GM18861 (cell line): Measurements from ENCODE around the gene MEF2C.
"Not testable (repeated sequence)": the region's sequence is repeated elsewhere in the genome, so short reads cannot be mapped to it uniquely, and the experiment has no call there.

Experiments
- ATAC-seq: cut with Tn5 transposase; IDR thresholded peaks from one replicate; pipeline ENCODE4 v1.9.1; 2021; ENCODE audit not compliant: unreplicated experiment

MEF2C gene

DNA sequence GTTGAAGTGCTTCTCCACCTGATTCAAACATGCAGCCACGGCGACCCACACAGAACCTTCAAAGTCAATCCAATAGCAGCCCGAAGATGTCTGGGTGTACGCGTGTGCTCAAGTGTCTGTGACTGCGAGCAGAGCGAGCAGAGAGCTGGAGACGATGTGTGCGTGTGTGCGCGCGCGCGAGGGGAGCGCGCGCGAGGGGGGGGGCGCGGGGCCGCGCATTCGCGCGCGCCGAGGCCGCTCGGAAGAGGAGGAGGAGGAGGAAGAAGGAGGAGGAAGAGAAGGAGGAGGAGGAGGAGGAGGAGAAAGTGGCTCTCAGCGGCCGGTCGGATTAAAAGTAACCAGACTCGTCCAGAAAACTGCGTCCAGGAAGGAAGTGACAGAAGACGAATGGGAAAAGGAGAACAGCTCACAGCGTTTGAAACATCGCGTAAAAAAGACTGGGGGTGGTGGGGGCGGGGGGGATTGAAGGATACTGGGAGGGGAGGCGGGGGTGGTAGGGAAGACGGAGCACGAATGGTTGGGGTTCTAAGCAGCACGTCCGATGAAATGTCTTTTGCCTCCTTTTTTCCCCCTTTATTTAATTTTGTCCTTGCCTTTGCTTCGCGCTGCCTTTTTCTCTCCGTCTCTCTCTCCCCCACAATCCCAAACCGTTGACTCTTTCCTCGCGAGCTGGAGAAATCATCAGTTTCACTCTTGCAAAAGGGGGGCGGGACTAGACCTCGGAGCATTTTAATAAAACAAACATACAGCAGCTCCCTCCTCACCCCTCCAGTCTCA, at the start of gene MEF2C:
MEF2C (minus strand) TSS at position 126 of the 777 bp plus-strand sequence. CDS start 59,396 bp downstream, outside the sequence.
- peak; percentile 24 for ATAC-seq

DNA sequence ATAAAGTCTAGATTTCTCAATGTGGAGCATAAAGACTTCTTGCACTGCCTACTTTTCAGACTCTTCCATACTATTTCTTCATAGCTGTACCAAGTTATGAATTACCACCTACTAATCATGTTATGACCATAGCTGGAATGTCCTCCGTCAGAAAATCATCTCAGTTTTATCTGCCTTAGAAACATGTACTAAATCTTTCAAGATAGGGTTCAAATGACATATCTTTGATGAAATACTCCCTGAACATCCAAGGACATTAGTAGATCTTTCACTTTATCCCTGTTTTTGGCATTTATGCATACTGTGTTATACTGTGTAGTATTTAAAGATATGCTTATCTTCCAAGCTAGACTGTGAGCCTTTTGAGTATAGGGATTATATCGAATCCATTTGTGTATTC, 49.6 kb upstream of the MEF2C start:
- ATAC-seq: no peak

DNA sequence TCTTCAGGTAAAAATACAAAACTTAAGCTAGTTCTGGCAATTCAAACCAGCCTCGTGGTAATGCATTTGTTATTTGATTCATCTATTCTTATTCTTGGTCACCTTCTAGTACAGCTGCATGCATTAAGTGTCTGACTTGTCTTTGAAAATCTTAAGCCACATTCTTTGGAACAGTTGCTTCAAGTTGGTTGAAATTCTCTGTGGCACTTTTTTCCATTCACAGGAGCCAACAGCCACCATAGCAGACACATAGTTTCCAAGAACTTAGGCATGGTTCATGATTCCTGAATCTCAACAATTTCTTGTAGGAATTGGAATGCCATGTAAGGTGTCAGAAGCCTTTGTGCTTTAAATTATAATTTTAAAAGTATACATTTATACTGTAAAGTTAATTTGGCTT, 47.4 kb upstream of the MEF2C start:
- no peak for ATAC-seq

DNA sequence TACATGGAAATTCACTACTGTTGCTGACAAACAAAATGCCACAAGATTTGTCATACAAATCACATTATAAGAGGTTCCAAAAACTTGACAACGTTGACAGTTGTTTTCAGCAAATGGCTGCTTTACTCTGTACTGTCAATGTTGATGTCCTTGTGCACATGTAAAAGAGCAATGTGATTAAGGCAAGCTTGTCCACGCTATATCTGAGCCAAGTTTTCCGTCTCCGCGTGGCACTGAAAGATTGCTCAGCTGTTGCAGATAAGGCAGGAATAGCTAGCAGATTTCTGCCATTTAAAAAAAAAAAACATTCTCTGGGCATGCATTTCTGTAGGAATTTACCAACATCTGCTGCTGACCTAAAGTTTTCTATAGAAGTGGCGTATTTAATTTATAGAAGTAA, 46.4 kb upstream of the MEF2C start:
- ATAC-seq: no peak

DNA sequence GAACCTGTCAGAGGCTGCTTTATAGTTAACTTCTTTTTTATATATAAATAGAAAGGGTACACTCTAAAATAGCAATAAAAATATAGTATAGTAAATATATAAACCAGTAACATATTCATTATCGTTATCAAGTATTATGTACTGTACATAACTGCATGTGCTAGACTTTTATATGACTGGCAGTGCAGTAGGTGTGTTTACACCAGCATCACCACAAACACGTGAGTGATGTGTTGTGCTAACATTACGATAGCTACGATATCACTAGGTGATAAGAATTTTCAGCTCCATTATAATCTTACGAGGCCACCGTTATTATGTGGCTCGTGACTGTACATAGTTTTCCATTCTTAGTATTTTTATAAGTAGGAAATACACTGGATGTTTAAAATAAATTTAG, 43.8 kb upstream of the MEF2C start:
- ATAC-seq: no peak

DNA sequence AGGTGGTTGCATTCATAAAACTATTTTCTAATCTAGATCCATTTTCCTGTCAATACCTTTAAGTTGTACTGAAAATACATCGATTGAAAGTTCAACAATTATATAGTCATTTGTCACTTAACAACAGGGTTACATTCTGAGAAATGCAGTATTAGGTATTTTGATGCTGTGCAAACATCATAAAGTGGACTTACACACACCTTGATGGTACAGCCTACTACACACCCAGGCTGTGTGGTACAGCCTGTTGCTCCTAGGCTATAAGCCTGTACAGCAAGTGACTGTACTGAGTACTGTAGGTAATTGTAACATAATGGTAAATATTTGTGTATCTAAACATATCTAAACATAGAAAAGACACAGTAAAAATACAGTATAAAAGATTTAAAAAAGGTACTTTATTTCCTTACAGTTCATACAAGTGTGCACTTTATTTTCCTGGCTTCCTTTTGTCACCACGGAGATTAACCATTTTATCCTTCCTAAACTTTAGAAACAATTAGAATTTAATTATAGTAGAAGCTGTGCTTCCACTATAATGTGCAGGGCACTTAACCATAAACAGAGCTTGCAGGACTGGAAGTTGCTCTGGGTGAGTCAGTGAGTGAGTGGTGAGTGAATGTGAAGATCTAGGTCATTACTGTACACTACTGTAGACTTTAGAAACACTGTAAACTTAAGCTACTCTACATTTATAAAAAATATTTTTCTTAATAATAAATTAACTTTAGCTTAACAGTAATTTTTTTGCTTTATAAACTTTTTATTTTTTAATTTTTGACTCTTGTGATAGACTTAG, 42.9 kb upstream of the MEF2C start:
- no peak for ATAC-seq

DNA sequence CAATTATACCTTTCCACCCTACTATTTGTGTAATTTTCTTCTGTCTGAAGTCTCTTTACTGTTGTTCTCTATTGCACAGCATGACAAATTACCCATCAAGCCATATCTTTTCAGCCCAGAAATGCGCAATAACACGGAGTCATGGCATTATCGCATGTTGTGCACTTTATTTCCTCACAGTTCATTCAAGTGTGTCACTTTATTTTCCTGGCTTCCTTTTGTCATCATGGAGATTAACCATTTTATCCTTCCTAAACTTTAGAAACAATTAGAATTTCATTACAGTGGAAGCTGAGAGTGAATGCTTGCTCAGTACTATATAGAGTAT, 41.3 kb upstream of the MEF2C start:
- ATAC-seq: no peak

DNA sequence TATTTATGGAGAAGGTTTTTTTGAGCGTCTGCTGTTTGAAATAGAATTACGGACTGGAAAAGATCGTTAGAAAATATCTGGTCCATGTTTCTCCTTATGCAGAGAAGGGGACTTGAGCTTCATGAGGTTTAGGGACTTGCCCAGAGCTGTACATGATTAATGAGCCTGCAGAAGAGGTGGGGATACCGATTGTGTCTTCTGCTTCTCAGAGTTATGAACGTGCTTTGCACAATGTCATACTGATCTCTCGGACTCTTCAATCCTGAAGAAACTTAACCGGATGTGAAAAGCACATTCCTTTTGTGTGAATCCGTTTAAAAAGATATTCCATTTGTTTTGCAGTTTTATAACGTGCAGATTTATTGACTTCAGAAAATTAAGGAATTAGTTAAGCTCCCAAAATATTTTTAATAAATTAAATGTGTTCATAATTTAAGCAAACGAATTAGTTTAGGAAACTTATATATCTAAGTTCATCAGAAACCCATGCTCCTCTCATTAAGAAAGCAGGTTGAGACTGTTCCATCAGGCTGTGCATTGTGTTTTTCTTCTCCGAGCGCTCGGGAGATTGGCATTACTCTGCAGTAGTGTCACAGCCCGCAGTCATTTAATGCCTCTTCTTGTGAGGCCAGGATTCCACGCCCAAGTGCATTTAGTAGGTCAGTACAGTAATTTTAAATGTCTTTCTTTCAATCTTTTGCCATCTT, 40.8 kb upstream of the MEF2C start:
- ATAC-seq: no peak

DNA sequence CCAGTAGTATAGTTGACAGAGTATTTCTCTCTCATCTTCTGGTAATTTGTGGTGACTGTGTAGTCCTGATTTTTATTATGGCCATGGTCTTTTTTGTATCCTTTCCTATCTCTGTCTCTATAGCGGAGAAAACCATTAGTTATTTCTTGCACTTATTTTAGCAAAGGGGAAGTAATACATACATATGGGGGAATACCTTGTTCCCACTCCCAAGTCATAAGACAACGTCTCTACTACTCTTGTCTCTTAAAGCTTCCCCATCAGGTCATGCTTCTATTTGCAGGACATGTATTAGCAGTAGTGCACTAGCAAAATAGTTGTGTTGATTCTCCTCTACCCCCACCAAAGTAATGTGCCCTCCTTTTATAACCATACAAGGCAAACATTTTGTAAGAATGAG, 29.8 kb upstream of the MEF2C start:
- not testable (repeated sequence) for ATAC-seq

DNA sequence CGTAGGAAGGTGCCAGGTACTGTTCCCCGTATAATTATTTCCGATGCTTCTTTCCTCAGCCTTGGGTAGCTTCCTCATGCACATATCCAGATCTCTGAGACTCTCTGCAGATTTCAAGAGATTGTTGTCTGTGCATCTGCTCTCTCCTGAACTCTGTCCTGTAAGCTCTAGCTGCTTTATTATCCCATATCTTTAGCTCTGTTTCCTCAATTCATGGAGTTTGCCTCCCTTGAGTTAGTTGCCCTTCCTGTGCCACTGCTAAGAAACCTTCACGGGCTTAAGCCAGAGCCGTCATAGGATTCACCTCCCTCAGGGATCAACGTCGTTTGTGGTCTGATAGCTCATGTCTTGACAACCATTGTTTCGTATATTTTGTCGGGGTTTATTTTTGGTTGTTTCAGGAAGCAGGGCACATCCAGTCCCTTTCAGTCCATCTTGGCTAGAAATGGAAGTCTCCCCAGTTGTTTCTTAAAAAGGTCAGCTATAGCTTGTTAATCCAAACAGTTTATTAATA, 28.1 kb upstream of the MEF2C start:
- not testable (repeated sequence) for ATAC-seq

DNA sequence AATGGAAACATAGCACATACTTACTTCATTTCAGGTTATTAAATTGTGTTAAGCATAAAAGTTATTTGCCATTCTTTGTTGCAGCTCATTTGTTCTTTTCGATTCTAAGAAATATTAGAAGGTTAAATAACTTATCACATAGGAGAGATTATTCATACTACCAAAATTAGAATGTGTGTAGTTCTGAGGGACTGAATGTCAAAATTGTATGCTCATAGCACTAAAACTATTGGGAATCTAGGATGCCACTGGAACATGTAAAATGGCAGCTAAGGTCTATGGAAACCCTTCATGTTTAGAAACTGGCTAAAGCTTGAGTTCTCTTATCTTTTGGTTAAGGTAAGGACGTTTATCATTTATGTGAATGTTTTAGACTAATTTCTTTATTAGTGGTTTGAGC, 21.5 kb upstream of the MEF2C start:
- not testable (repeated sequence) for ATAC-seq

DNA sequence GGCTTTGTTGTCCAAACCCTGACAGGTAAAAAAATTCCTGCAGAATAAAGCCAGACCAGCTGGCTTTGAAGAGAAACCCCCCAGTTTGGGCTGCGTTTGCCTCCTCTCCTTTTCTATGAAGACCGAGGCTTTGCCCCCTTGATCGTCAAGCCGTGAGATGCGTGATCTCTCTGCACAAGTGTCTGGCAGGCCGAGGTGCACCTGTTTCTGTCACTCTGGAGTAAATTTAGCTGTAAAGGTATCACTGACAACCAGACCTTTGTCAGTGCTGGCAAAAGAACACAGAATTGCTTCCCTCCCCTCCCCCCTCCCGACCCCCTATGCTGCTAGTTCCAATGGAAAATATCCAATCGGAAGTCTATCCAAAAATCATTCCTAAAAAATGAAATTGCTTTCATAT, 21.0 kb upstream of the MEF2C start:
- not testable (repeated sequence) for ATAC-seq

DNA sequence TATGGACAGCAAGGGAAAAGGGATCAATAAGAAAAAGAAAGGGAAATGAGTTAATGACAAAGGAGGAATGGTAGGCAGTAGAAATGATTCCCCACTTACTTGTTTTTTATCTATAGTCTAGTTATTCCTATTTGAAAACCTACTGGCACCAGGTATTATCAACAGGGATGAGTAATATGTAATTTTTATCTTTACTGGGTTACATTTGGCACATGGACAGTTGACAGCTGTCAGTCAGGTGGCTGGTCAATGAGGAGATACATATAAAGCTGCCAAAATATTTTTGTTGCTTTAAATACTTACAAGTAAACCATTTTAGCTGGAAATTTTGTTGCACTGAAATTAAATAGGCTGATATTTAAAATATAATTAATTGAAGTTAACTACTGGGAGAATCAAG, 18.1 kb upstream of the MEF2C start:
- not testable (repeated sequence) for ATAC-seq

DNA sequence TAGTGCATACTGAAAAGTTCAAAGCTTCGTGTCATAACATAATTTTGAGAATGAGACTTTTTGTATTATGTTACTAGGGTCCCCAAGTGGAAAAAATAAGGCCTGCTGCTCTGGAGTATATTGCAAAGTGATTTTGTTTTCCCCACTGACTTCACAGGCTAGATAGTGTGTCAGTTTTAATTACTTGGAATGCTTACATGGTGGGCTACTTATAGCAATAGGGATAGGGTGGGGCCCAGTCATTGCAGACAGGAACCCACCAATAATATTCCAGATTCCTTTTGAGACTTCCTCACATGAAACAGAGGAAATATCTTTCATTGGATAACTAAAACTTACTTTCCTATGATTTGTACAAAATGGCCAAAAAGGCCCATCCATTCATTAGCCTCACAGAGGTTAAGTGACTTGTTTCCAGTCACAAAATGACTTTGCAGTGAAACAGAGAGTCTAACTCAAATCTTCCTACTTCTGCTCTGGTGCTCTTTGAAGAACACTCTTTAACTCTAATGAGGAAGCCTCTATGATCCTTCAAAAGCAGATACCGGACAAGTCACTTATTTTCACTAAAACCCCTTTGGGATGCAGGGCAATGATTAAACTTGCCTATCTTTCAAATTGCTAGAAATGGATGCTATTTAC, 16.2 kb upstream of the MEF2C start:
- ATAC-seq: peak; percentile 50

DNA sequence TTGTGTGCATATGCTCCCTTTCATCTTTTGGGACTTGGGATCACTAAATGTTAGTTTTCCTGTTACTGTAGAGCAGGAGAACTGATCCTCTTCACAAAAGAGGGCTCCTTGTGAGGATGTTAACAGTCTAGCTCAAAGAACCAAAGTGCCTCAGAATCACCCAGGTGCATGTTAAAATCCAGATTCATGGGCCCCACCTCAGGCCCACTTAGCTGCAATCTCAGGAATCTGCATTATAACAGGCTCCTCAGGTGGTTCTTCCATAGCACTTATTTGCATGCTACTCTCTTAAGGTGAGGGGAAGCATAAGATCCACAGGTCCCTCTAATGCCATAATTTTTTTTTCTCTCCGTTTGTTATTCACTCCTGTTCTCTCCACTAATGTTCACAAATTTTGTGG, 14.8 kb upstream of the MEF2C start:
- ATAC-seq: no peak

DNA sequence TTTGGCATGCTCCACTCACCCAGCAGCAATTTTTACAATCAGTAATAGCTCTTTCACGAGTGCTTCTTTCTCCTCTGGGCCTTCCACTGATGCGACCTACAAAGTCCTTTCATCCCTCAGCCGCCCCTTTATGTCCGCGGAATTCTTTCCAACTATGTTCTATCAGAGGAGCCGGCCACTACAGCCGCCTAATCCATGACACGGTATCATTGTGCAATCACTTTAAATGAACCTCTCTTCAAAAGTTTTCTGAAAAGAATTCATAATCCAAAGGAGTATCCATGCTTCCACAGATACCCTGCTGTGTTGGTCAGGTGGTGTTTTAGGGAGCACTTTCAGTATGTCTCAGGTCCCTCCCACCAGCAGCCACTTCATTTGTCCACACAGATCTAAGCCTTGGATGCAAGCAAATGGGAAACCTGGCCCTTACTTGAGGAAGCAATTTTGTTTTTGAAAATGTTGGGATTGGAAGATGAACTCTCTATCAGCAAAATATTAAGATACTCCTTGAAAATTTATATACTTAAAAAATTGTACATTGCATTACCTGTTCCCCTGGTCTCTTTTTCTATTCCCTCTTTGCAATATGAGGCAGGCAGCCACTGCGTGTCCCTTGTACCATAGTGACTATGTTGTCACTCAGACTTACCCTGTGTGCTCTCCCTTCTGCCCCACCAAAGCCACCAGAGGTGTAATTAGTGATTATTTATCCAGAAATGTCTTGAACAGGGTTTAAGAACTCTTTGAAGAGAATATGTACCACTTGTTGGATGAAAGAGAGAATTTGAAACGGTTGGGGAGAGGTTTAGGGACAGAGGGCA, 12.9 kb upstream of the MEF2C start:
- no peak for ATAC-seq

DNA sequence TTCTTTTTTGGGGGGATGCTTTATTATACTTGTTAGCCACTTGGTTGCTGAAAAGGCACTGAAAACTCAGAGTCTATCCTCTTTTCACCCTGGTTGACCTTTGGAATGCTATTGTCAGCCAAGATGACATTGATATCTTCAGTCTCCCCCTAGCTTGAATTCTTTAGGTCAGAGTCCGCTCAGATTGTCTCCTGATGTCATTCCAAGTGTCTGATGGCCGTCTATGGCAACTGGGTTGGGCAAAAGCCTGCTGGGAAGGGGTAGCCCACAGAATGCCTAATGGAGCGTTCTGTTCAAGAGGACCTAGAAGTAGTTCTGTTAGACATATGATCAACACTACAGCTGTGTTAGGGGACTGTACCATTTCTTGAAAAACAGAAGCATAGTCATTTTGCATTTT, 9.7 kb upstream of the MEF2C start:
- no peak for ATAC-seq

DNA sequence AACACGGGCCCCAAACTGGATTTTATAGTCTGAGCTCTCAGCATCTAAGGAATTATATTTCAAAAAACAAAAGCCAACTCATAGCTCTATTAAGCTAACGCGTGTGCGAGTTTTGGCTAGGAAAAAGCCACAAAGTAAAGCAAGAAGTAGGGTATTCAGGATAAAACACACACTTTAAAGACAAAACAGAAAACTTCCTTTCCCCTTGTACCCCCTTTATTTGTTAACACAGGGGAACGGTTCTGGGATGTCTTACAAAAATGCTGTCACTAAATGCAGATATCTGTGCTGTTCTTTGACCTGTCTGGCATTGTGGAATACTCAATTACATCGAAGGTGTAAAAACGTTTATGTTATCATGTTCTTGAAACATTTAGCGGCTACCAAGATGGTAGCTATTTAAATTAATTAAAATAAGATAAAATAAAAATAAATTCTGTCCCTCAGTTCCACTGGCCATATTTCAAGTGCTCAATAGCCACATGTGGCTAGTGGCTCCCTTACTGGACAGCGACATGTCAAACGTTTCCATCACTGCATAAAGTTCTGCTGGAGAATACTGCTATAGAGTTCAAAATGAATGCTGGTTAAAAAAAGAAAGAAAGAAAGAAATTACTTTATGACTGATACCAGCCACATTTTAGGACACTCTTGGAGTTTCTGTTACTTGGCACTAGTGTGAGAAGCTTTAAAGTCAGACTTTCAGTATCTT, 7.2 kb upstream of the MEF2C start:
- no peak for ATAC-seq

DNA sequence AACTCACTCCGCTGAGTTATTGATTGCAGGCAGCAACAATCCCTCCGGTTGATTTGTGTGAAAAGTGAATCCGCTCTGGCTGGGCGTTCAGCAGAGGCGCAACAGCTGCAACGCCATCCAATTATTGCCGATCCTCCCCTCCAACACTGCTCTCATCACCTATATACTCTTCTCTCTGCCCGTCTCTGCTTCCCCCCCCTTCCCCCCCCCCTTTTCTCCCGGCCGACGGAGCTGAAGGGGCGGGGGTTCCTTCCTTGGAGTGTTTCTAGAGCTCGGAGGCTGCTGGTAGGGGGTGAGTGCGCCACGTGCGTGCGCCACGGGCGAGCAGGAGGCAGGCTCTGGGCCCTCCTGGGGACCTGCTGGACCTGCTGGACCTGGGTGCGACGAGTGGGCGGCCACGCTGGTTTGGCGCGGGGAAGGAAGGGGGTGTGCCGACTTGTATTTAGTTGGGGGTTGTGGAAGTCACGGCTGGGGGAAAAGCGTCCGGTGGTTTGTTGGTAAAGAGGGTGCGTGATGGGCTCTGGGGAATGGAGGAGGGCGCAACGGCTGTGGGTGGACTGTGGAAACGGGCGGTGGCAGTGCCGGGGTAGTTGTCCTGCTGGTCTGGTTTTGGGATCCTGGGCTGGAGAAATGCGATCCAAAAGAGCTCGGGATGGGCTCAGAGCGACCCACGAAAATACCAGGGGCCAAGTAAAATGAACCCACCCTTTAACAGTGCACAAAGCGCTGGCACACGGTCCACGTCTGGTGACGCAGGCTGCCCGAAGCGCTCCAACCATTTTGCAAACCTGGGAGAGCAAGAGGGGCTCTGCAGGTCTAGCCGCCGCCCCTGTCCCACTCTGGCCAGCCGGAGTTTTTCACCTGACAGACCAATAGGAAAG, 6.4 kb upstream of the MEF2C start:
- no peak for ATAC-seq
